ENCODE measurements around the gene FOXL3.

- TF ChIP-seq CTCF (IDR thresholded peaks at IDR 0.05) (no peak), POLR2A (IDR thresholded peaks at IDR 0.05) (no peak), EP300 (IDR thresholded peaks at IDR 0.05) (no peak)
These were observed 14.1 kb downstream of the FOXL3 start for GRCh38 chr7:303884-304573.
